Upper lobe of left lung (tissue), 4 donors: ENCODE measurements around the gene VANGL2.

Experiments
- EP300 ChIP-seq, 4 donors: sonication (generic); formaldehyde crosslinking; IDR thresholded peaks; one replicate each; pipeline ENCODE4 v1.5.1; 2017; ENCODE audit warnings: antibody characterized with exemption in 4 of 4, control low read depth in 2 of 4
- POLR2A ChIP-seq, 4 donors: fragments of 450-650 bp; IDR thresholded peaks; one replicate each; pipeline ENCODE4 v1.5.1; 2016 to 2017; ENCODE audit warnings: antibody characterized with exemption in 4 of 4, mild to moderate bottlenecking in 2 of 4
- POLR2AphosphoS5 ChIP-seq, 2 donors: sonication (generic); formaldehyde crosslinking; IDR thresholded peaks; one replicate each; pipeline ENCODE4 v1.5.1; 2017; ENCODE audit warnings: antibody characterized with exemption in 2 of 2
- TF ChIP-seq, protein P1 (sequence below), 6 experiments: fragments of 450-650 bp in 4 of 6; fragments of 200-600 bp in 2 of 6; sonication (generic) in 2 of 6; IDR thresholded peaks; one replicate each; pipeline ENCODE4 v1.5.1; 2016 to 2019; ENCODE audit warnings: antibody characterized with exemption in 6 of 6

DNA sequence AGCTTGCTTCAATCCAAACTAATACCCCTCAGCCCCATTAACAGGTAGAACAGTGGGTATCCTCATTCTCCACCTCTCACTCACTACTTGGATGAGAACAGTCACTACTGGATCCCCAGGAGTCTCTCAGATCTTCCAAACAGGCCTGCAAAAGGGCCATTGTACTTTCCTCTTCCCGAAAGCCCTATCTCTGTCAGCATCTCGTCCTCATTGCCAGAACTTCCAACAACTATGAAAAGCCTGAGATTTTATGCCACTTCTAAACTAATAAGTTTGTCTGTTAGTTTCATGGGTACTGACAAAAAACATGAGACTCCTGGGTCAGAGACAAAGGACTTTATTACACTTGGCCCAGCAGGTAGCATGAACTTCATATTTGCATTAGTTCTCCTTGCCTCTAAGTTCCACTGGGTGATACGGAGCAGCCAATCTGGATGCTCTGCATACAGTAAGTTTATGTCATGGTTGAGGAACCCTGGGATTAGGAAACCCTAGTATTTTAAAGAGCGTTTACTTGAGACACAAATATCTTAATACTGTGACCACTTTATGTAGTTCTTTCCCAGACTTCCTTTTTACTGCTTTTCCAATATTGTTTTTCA lies 38.1 kb downstream of the VANGL2 start:
- TF ChIP-seq, protein P1, sequence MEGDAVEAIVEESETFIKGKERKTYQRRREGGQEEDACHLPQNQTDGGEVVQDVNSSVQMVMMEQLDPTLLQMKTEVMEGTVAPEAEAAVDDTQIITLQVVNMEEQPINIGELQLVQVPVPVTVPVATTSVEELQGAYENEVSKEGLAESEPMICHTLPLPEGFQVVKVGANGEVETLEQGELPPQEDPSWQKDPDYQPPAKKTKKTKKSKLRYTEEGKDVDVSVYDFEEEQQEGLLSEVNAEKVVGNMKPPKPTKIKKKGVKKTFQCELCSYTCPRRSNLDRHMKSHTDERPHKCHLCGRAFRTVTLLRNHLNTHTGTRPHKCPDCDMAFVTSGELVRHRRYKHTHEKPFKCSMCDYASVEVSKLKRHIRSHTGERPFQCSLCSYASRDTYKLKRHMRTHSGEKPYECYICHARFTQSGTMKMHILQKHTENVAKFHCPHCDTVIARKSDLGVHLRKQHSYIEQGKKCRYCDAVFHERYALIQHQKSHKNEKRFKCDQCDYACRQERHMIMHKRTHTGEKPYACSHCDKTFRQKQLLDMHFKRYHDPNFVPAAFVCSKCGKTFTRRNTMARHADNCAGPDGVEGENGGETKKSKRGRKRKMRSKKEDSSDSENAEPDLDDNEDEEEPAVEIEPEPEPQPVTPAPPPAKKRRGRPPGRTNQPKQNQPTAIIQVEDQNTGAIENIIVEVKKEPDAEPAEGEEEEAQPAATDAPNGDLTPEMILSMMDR (IDR thresholded peaks at IDR 0.05), result no peak
- TF ChIP-seq EP300 (IDR thresholded peaks at IDR 0.05) (no peak), POLR2AphosphoS5 (IDR thresholded peaks at IDR 0.05) (no peak), POLR2A (IDR thresholded peaks at IDR 0.05) (no peak)
